Measurements from ENCODE around the gene CLN6. TPM values are rescaled to one million over a fixed set of nuclear protein-coding genes. Genes with fewer than 3 reads are reported as not detected.

Gene CLN6
- total RNA-seq, 2 experiments from 2014 or later, result 60.2 to 117 TPM

DNA sequence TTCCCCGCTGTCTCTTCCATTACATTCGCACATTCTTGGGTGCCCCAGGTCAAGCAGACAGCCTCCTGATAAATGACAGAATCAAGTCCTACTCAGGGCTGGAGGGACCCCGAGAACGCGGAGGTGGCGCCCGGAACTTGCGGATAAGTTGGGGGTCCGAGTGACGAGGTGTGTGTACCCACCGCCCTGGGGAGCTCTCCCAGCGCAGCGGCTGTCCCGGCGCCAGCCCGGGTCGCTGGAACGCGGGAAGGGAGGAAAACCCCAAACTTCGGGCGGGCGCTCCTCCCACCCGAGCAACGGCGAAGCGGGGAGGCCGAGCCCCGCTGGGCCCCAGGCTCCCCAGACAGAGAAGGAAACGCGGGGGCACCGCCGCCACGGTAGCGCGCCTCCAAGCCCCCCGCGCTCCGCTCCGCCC, 550 bp downstream of the CLN6 start:
- Histone ChIP-seq H2AFZ (ENCODE audit: low read length) (no peak overlapping the region; the same call in 1 of the 2 replicates), H3K27ac (ENCODE audit: low read depth, low read length, poor library complexity, severe bottlenecking) (peak overlapping the region; percentile 80)

DNA sequence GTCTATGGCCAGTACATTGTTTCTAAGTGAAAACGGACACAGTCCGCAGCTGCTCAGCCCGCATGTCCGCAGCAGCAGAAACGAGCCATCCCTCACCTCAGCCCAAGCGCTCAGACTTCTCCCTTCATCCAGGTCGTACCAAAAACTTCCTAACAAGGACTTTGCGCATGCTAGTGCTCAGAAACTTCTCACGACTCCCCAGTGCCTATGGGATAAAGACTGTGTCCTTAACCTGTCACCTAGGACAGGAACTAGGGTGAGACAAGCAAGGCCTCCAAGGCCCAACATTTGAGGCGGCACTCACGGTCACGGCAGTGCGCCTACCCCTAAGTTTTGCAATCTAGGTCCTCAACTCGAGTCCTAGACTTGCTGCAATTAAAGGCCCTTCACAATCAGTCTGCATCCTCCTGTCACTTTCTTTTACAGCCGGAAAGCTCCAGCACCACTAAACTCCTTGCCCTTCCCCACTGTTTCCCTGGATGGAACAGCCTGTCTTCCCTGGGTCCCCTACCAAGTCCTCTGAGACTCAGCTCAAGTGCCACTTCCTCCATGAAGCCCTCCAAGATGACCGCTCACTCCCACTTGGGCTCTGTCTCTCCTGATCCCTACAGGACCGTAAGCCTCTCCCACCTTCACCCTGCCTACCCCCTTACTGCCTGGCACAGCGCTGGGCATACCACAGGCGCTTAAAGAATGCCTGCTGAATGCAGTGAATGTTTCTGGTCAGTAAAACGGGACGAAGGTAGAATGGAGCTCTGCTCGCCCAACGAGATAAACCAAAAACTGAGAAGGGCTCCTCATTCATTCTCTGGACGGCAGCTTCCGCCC, 1.2 kb downstream of the CLN6 start:
- H3K9me3 ChIP-seq (ENCODE audit: low read length), result peaks cover 4% of the 10 kb centered on the region; the same call in 1 of the 2 replicates
- no peaks in the 10 kb centered on the region for H3K9me2 ChIP-seq (ENCODE audit: insufficient read depth, low read length)
- peaks cover 58% of the 10 kb centered on the region for H3K79me2 ChIP-seq (ENCODE audit: insufficient read depth, low read depth, low read length)
- POLR2A ChIA-PET, result interaction anchor here (0.6 to 1.2 kb wide), 5 partner anchors 10 to 69 kb away, joined by 3 to 4 read pairs (median 3); no protein-coding TSS in a partner anchor
- no peaks in the 10 kb centered on the region for H4K20me1 ChIP-seq (ENCODE audit: insufficient read depth, low read length)
- H3K4me1 ChIP-seq (ENCODE audit: insufficient read depth, low read length, poor library complexity, severe bottlenecking), result peaks cover 56% of the 10 kb centered on the region
- no peak overlapping the region; the same call in 1 of the 2 replicates for H2AFZ ChIP-seq (ENCODE audit: low read length)
- no TSS peak for BruUV-seq (replicated peaks)
- no peak for TF ChIP-seq EZH2phosphoT487 (IDR thresholded peaks at IDR 0.05; ENCODE audit: borderline replicate concordance, low read depth, low read length)
- TF ChIP-seq, protein P1, sequence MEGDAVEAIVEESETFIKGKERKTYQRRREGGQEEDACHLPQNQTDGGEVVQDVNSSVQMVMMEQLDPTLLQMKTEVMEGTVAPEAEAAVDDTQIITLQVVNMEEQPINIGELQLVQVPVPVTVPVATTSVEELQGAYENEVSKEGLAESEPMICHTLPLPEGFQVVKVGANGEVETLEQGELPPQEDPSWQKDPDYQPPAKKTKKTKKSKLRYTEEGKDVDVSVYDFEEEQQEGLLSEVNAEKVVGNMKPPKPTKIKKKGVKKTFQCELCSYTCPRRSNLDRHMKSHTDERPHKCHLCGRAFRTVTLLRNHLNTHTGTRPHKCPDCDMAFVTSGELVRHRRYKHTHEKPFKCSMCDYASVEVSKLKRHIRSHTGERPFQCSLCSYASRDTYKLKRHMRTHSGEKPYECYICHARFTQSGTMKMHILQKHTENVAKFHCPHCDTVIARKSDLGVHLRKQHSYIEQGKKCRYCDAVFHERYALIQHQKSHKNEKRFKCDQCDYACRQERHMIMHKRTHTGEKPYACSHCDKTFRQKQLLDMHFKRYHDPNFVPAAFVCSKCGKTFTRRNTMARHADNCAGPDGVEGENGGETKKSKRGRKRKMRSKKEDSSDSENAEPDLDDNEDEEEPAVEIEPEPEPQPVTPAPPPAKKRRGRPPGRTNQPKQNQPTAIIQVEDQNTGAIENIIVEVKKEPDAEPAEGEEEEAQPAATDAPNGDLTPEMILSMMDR (conservative IDR thresholded peaks at IDR 0.05; ENCODE audit: low read length), result no peak
- CTCF ChIA-PET (ENCODE audit: unreplicated experiment), result no interaction called here
- H3K4me3 ChIP-seq (ENCODE audit: low read depth, low read length, poor library complexity, severe bottlenecking), result peak overlapping the region; percentile 80
- DNase-seq (ENCODE audit: low spot score), result peak; percentile 57
- H3K36me3 ChIP-seq (ENCODE audit: insufficient read depth, low read length), result peaks cover 22% of the 10 kb centered on the region
- peak overlapping the region; percentile 89 for H3K4me2 ChIP-seq (ENCODE audit: low read length)
- intact Hi-C loops (cut with micrococcal nuclease; ENCODE audit: unreplicated experiment), result loop anchor here (1.0 to 5.0 kb wide), 5 partner anchors 19 to 446 kb away; partner anchors contain the start of gene PIAS1
- peak overlapping the region; percentile 80 for H3K27ac ChIP-seq (ENCODE audit: low read depth, low read length, poor library complexity, severe bottlenecking)

More for the DNA sequence above, 550 bp downstream of the CLN6 start:
- Histone ChIP-seq H3K4me1 (ENCODE audit: insufficient read depth, low read length, poor library complexity, severe bottlenecking) (peaks cover 55% of the 10 kb centered on the region), H4K20me1 (ENCODE audit: insufficient read depth, low read length) (no peaks in the 10 kb centered on the region), H3K36me3 (ENCODE audit: insufficient read depth, low read length) (peaks cover 16% of the 10 kb centered on the region), H3K4me2 (ENCODE audit: low read length) (peak overlapping the region; percentile 89), H3K9me3 (ENCODE audit: low read length) (no peaks in the 10 kb centered on the region), H3K79me2 (ENCODE audit: insufficient read depth, low read depth, low read length) (peaks cover 52% of the 10 kb centered on the region), H3K9me2 (ENCODE audit: insufficient read depth, low read length) (no peaks in the 10 kb centered on the region), H3K4me3 (ENCODE audit: low read depth, low read length, poor library complexity, severe bottlenecking) (peak overlapping the region; percentile 80)
- ChIA-PET CTCF (ENCODE audit: unreplicated experiment) (no interaction called here), POLR2A (interaction anchor here (0.6 to 1.2 kb wide), 4 partner anchors 13 to 68 kb away, joined by 3 to 4 read pairs (median 3); no protein-coding TSS in a partner anchor)
- intact Hi-C loops (cut with micrococcal nuclease; ENCODE audit: unreplicated experiment), result loop anchor here (1.0 to 5.0 kb wide), 6 partner anchors 20 to 447 kb away; partner anchors contain the start of gene PIAS1
- TF ChIP-seq EZH2phosphoT487 (IDR thresholded peaks at IDR 0.05; ENCODE audit: borderline replicate concordance, low read depth, low read length), result no peak
- TF ChIP-seq, protein P1 (conservative IDR thresholded peaks at IDR 0.05; ENCODE audit: low read length), result no peak
- peak; percentile 54 for DNase-seq (ENCODE audit: low spot score)
- no TSS peak for BruUV-seq (replicated peaks)
